Mammary epithelial cell (primary cell): ENCODE results near the gene CEP85L.
"Not testable (repeated sequence)": the region's sequence is repeated elsewhere in the genome, so short reads cannot be mapped to it uniquely, and the experiment has no call there.

Experiments used
- CTCF ChIP-seq, 2 donors: IDR thresholded peaks in 1 of 2; conservative IDR thresholded peaks in 1 of 2; 2 replicates each; pipeline ENCODE4 v1.5.1; 2011 to 2012; ENCODE audit warnings: inconsistent platforms in 2 of 2, low read length in 2 of 2, mild to moderate bottlenecking in 2 of 2, control low read depth in 1 of 2, low read depth in 1 of 2; ENCODE audit not compliant: insufficient read depth in 1 of 2; ENCODE audit errors: extremely low read depth in 1 of 2
- EZH2 ChIP-seq: IDR thresholded peaks from 2 replicates; pipeline ENCODE4 v1.6.1; 2012; ENCODE audit warnings: low read length, inconsistent platforms, borderline replicate concordance

- not testable (repeated sequence) for TF ChIP-seq CTCF (conservative IDR thresholded peaks at IDR 0.05 in 1 of 2, IDR thresholded peaks at IDR 0.05 in 1 of 2; ENCODE audit: extremely low read depth in 1 of 2, insufficient read depth in 1 of 2, low read depth in 1 of 2, low read length in 2 of 2); EZH2
These were observed 217.2 kb downstream of the CEP85L start for GRCh38 chr6:118434147-118434546.
